HG02943 (cell line): ENCODE results near the gene VCL.
"Not testable (repeated sequence)": the region's sequence is repeated elsewhere in the genome, so short reads cannot be mapped to it uniquely, and the experiment has no call there.

Source experiments
- ATAC-seq: cut with Tn5 transposase; IDR thresholded peaks from one replicate; pipeline ENCODE4 v1.9.1; 2021; ENCODE audit warnings: mild to moderate bottlenecking, low read depth, moderate library complexity; ENCODE audit not compliant: unreplicated experiment

The VCL gene

DNA sequence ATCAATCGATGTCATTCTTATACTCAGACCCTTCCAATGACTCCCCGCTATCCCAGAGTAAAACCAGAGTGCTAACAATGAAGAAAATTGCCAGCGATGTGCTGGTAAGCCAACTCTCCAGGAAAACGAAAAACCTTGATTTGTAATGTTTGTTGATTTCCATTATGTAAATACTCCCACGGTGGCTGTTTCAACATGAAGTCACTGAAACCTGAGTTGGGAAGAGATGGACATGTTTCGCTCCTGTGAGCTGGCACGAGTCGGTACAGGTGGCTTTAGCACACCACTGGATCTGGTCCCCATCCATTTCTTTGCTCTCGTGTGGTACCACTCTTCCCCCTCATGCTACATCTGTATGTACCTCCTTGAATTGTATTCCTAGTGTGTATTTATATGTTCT lies 99.9 kb downstream of the VCL start:
- ATAC-seq, result no peak

DNA sequence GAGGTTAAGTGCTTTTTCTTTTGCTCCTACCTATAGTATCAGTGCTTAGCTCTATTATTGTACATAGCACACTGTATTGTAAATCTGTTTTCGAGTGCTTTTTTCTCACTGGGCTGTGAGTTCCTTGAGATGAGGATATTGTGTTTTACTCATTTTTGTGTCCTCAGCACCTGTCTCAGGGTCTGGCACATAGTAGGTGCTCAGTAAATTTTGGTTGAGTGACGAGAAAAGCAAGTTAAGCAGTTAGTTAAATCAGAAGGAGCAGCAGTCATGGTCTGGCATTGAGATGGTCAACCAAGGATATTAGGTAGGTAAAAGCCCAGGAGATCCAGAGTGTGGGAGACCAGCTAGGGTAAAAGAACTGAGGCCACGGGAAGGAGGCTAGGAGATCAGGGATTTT lies 101.5 kb downstream of the VCL start:
- no peak for ATAC-seq

DNA sequence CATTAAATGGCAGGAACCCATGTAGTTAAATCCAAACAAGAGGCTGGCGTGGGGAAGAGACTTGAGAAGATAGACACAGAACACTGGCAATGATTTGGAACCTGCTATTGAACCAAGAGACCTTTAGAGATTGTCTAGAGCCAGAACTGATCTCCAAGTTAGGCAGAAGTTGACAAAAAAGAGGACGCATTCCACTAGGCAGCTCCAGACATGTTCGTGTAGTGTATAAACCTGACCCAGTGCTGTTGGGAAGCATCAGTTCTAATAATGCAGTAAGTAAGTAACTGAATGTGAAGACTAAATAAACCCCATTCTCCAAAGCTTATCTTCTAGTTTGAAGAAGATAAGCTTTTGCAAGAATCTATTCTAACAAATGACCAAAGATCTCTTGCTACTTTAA lies 101.9 kb downstream of the VCL start:
- no peak for ATAC-seq

DNA sequence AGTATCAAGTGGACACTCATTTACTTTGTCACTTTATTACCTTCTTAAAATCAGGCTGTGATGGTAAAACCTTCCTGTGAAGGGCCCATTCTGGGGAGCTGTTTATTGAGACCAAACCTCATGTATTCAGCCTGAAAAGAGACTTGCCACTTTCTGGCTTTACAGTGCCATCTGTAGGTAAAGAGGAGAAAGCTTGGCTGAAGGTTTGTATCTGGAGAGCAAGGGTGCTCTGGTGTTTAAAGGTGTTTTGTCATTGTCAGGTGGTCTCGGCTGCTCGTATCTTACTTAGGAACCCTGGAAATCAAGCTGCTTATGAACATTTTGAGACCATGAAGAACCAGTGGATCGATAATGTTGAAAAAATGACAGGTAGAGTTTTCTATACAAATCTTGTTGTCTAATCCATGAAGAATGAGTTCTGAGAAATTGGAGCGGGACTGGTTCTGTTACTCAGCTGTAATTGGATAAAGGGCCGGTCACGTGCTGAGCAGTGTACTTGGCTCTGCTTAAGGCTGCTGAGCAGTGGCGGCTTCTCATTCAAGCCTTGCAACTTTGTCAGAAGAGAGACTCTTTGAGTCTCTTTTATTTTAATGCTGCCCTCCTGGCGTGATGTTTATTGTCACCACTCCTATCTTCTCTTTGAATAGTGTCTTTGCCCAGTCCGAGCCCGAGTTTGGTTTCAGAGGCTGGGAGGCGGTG lies 105.8 kb downstream of the VCL start:
- ATAC-seq, result no peak

DNA sequence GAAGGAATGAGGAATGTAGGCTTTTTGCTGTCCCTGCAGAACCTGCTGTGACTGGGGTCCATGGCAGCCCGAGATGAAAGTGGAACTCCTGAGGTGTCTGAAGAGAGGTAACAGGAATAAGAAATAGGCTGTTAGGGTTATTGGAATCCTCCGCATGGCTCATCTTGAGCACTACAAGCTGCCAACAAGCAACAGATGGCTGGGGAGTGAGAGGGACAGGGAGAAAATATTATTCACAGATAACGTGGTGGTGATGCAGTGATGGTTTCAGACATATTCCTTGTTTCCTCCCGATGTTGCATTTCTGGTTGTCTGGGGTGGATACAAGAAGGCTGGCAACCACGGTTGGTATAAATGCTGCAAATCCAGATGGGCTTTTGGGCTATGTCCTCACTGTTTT lies 106.6 kb downstream of the VCL start:
- no peak for ATAC-seq

DNA sequence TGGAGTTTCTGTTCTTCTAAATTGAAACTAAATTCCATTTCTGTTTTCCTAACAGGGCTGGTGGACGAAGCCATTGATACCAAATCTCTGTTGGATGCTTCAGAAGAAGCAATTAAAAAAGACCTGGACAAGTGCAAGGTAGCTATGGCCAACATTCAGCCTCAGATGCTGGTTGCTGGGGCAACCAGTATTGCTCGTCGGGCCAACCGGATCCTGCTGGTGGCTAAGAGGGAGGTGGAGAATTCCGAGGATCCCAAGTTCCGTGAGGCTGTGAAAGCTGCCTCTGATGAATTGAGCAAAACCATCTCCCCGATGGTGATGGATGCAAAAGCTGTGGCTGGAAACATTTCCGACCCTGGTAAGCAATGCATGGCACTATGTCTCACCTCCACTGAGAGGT lies 107.1 kb downstream of the VCL start:
- ATAC-seq, result no peak

DNA sequence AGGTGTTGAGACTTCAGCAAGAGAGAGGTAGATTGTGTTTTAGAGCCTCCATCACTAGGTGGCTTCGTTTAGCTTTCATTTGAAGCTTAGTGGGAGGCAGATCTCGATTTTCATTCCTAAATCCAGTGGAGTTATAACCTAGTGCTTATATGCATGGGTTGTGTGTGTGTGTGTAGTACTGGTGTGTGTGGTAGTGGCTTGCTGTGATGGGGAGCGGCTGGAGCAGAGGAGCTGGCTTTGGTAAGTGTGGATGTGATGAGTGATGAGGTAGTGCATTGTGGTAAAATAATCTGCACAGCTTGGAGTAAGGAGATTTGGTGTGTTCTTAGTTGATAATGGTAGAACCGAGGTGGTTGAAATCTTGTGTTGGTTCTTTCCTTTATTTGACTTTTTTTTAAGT lies 109.5 kb downstream of the VCL start:
- ATAC-seq, result no peak

DNA sequence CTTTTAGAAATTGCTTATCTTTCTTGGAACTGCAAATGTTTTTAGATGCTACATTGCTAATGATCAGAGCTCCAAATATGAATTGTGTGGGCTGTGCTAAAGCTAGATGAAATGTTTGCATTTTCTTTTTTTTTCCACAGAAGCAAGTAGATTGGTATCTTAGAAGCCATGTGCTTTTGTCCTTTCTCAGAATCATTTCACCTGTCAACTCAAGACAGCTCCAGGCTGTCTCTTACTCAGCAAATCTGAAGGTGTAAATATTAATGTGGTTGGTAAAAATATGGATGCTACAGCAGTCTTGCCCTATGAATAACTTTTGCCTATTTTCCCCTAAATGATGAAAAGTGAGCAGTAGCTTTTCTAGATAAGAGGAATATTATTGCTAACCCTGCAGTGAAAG lies 111.5 kb downstream of the VCL start:
- ATAC-seq, result no peak

DNA sequence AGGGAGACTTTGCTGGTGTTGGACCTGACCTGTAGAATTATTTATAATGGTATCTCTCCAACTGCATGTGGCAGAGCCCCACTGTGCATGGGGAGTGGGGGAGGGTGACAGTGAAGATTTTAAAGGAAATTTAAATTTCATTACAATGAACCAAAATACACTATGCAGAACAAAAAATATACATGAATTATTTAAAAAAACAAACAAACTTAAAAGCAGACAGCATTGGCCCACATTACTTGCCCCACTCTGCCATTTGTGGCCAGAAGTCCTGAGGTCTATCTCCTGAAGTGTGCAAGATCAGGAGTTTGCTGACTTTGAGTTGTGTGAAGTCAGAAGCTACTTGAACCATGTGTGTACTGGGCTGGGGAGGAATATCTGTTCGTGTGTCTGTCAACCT lies 112.2 kb downstream of the VCL start:
- ATAC-seq, result no peak

DNA sequence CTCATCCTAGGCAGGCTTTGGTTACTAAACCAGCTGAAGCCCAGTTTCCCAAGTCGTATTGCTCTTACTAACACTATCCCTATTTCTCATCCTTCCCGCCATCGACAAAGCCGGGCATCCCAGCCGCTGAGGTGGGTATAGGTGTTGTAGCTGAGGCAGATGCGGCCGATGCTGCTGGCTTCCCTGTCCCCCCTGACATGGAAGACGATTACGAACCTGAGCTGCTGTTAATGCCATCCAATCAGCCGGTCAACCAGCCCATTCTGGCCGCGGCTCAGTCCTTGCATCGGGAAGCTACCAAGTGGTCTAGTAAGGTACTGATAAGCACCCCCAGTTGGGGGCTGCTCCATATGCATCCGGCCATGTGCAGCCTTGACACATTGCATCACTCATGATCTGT lies 113.9 kb downstream of the VCL start:
- ATAC-seq, result no peak

DNA sequence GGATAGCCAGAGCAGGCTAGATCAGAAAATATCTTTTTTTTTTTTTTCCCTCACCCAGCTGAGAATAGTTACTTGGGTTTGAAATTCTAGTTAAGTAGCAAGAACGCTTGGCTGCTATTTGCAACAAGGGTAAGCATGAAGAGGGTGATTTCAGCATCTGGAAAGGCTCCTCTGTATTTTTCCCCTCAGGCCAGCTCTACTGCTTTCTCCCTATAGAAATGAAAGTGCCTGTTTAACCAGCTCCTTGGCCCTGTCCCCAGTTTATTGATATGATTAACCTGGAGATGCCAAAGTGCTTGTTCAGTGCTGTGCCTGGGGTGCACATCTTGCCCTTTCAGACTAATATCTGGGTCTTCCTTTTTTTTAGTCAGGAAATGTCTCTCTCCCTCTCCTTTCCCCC lies 115.6 kb downstream of the VCL start:
- no peak for ATAC-seq

DNA sequence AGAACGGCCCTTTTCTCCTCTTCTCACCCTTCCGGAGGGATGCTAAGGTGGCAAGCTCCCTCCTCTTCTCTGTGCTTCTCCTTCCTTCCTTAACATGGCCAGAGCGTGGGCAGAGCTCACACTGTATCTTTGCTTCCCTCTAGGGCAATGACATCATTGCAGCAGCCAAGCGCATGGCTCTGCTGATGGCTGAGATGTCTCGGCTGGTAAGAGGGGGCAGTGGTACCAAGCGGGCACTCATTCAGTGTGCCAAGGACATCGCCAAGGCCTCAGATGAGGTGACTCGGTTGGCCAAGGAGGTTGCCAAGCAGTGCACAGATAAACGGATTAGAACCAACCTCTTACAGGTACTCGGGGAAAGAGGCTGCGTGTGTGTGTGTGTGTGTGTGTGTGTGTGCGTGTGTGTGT lies 116.1 kb downstream of the VCL start:
- ATAC-seq, result no peak

DNA sequence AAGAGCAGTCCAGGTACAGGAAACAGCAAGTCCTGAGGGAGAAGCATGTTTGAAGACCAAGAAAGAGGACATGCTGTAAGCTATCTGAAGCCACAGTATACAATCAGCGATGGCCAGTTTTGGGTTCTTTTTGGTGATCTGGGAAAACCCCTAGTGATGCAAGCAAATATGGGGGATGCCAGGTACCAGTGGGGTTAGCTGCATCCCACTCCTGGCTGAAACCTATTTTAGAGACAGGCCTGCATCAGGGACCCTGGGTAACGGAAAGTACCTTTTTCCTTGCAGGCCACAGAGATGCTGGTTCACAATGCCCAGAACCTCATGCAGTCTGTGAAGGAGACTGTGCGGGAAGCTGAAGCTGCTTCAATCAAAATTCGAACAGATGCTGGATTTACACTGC lies 119.8 kb downstream of the VCL start:
- no peak for ATAC-seq

DNA sequence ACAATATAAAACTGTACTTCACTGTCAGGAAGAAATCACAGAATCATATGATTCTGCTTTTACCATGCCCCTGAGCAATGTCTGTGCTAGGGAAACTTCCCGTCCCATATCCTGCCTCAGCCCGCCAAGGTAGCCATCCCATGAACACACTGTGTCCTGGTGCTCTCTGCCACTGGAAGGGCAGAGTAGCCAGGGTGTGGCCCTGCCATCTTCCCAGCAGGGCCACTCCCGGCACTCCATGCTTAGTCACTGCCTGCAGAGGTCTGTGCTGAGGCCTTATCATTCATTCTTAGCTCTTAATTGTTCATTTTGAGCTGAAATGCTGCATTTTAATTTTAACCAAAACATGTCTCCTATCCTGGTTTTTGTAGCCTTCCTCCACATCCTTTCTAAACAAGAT lies 120.9 kb downstream of the VCL start:
- no peak for ATAC-seq

DNA sequence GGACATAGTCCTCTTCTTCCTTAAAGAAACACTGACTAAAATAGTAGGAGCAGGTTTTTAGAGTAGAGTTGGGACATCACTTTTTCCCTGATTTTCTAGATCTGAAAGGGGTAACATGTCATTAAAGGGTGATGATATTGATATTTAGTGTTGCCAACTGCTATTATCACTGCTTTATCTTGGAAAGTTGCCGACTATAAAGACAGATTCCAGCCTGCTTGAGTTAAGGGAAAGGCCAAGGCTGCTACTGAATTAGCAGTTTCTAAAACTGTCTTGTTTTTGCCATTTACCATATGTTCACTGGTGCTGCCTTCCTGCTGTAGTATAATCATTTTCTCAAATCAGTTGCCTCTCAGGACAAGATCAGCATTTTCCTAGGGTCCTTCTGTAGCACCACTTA lies 123.0 kb downstream of the VCL start:
- ATAC-seq, result no peak

DNA sequence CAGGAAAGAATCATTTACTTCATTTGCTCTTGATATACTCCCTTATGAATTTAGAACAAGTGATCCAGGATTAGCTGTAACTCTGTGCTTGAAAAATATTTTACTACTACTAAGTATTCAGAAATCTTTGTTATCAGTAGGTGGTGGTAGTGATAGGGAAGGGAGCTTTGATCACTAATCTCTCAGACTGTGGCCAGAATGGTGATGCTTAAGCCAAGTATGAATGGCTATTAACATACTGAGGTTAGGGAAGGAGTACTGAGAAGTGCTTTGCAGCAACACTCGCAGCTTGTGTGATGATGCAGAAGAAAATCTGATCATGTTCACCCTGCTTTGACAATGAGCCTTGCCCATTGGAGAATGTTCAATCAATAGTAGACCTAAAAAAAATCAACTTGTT lies 123.5 kb downstream of the VCL start:
- no peak for ATAC-seq

DNA sequence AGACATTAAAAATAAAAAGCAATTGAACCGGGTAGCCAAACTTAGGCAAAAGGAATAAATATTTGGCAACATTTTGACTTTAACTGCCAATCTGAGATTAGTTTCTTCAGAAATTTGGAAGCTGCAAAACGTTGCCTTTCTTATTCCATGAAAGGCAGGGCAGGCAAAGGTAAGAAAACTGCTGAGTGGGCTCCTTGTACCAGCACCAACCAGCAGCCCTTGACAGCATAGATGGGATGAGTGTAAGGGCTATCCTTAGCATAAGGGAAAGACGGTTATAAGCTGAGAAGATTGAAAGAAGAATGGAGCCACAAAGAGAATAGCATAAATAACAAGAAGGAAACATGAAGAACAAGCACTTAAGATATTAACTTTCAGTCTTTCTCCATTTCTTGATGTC lies 124.1 kb downstream of the VCL start:
- ATAC-seq, result no peak

DNA sequence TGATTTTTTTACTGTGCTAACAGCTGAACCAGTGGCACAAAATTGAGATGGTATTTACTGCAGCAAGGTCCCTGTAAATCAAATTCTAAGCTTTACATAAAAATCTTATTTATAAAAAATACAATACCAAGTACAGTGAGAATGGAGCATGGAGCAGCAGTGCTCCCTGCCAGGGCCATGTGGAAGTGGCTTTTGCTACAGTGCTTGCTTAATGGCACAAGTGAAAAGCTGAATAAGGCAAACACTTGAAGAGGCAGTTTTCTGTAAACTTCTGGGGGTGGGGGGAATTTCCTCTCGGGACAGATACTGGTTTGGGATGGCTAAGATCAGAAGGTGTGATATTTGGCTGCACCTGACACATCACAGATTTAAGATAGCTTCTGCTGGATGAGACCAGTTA lies 125.2 kb downstream of the VCL start:
- ATAC-seq, result no peak

DNA sequence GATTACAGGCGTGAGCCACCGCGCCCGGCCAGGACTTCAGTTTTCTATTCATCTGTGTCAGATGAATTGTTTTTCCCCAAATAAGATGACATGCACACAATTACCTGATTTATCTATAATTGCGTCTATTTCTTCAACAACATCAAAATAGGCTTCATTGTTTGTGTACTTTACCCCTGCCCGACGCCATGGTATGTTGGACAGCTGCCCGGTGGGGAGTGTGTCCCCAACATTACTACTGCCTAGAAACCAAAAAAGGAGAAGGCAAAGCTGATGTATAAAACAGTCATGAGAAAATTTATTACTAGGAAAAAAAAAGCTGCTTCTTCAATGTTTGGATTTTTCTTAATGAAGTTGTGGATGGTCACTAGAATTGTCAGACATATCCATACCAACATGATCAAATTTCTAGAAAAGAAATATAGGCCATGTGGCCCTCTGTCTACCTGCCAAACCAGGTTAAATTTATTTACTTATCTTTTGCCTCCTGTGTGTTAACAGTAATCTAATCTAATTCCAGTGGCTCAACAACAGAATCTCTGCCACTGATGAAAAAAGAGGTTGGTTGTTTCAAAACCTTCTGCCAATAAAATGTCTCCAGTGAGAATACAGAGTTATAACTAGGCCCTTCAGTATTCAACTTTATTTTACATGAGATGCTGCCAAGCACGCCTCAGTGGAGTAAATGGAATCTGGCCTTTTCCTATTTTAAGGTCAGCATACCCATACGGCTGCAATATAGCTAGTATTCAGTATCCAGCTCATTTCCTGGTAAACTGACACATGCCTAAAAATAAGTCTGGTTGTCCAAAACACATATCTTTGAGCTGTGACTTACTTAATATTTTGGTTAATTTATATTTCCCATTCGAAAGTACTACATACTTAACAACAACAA lies 136.3 kb downstream of the VCL start:
- no peak for ATAC-seq

DNA sequence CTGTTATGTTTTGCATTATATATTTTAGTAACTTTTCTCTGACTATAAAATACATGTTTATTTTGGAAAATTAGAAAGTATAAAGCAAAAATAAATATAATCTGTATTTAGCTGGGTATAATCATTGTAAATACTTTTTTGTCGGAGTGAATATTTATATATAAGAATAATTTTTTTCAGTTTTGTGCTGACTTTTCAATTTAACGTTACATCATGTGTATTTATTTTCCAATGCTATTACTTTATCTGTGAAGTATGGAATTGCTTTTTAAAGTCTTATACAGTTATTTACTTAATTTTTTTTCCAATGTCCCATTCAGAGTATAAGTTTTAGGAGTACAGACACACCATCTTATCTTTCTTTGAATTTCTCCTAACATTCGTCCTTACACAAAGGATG lies 137.5 kb downstream of the VCL start:
- ATAC-seq, result no peak

DNA sequence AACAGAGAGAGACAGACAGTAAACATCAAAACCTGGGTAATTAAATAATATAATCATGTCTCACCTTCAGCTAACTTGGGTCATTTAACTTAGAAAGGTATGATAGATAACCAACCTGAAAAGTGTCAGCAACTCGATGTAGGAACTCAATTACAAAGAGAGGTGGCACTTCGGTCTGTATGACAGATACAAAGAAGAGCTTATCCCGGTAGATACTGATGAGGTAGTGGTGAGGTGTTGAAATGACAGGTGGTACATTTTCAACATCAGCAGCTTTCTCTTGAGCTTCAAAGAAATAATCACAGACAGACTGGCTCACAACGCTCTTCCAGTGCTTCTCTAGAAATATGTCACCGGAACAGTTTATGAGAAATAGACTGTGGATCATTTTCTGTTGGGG lies 140.1 kb downstream of the VCL start:
- no peak for ATAC-seq

DNA sequence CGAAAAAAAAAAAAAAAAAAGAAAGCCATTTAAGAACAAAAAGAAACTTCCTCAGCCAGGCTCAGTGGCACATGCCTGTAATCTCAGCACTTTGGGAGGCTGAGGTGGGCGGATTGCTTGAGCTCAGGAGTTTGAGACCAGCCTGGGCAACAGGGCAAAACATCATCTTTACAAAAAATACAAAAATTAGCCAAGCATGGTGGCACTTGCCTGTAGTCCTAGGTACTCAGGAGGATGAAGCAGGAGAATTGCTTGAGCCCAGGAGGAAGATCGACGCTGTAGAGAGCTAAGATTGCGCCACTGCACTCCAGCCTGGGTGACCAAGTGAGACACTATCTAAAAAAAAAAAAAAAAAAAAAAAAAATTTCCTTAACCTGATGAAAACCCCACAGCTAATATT lies 140.7 kb downstream of the VCL start:
- ATAC-seq, result not testable (repeated sequence)
